ENCODE results near the gene ANKRD2. TPM values are rescaled to one million over a fixed set of nuclear protein-coding genes. Genes with fewer than 3 reads are reported as not detected.

The ANKRD2 gene
- total and polyA plus RNA-seq, 2 donors (not counting 3 experiments of a cell fraction or from before 2014, with no cell fraction given), result 1.6 to 1.8 TPM

DNA sequence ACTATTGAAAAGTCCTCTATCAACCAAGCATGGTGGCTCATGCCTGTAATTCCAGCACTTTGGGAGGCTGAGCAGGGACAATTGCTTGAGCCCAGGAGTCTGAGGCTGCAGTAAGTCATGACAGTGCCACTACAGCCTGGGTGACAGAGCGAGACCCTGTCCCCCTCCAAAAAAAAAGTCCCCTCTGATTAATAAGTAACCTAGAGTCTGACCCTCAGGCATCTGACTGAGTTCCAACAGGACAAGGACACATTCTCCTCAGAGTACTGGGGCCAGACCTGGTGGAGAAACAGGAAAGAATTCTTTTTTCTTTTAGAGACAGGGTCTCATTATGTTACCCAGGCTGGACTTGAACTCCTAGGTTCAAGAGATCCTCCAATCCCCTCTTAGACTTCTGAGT, 50.7 kb downstream of the ANKRD2 start:
- CTCF ChIA-PET, result no interaction called here
- H3K27me3 ChIP-seq (ENCODE audit: control insufficient read depth in 2 of 2, insufficient read depth in 2 of 2, low read length in 2 of 2), result no peaks in the 10 kb centered on the region
- FAIRE-seq, result no peak
- POLR2A ChIA-PET, result no interaction called here
- H3K27ac ChIP-seq (ENCODE audit: insufficient read depth, low read depth, low read length), result no peak overlapping the region
- dilution Hi-C loops (cut with MboI; ENCODE audit: extremely low pct_ligation_motif_present, low sequenced_read_pairs) (no loop called here), intact Hi-C loops (cut with micrococcal nuclease) (no loop called here)
- H3K4me1 ChIP-seq (ENCODE audit: control insufficient read depth, extremely low read depth, insufficient read depth, low read length), result no peaks in the 10 kb centered on the region
- H3K4me3 ChIP-seq (replicated peaks in 1 of 3; ENCODE audit: insufficient read depth in 1 of 3, low read depth in 1 of 3, low read length in 3 of 3), result no peak overlapping the region
- no peak overlapping the region for H3K4me2 ChIP-seq (ENCODE audit: insufficient read depth, low read length)
- H3K9me3 ChIP-seq (replicated peaks; ENCODE audit: control insufficient read depth, insufficient read depth, low read length), result no peaks in the 10 kb centered on the region
- no peaks in the 10 kb centered on the region for H3K36me3 ChIP-seq (ENCODE audit: control insufficient read depth in 2 of 2, extremely low read depth in 1 of 2, insufficient read depth in 2 of 2, low read length in 2 of 2)
- H3K9me1 ChIP-seq (replicated peaks; ENCODE audit: control insufficient read depth, extremely low read depth, insufficient read depth, low read length), result no peaks in the 10 kb centered on the region
- no peak overlapping the region for H2AFZ ChIP-seq (ENCODE audit: low read depth, low read length)
- BruUV-seq (replicated peaks), result no TSS peak
- no peaks in the 10 kb centered on the region for H3K79me2 ChIP-seq (ENCODE audit: control insufficient read depth, insufficient read depth, low read length)
- no peak overlapping the region for H3K9ac ChIP-seq (replicated peaks; ENCODE audit: extremely low read depth, insufficient read depth, low read length)
- no peaks in the 10 kb centered on the region for H4K20me1 ChIP-seq (replicated peaks; ENCODE audit: control insufficient read depth, extremely low read depth, insufficient read depth, low read length)
- no peak for DNase-seq (ENCODE audit: low read depth, low spot score)
- no peak for TF ChIP-seq GATA2 (IDR thresholded peaks at IDR 0.05; ENCODE audit: insufficient read depth, insufficient read length, low read depth, low read length)
- TF ChIP-seq, protein P1, sequence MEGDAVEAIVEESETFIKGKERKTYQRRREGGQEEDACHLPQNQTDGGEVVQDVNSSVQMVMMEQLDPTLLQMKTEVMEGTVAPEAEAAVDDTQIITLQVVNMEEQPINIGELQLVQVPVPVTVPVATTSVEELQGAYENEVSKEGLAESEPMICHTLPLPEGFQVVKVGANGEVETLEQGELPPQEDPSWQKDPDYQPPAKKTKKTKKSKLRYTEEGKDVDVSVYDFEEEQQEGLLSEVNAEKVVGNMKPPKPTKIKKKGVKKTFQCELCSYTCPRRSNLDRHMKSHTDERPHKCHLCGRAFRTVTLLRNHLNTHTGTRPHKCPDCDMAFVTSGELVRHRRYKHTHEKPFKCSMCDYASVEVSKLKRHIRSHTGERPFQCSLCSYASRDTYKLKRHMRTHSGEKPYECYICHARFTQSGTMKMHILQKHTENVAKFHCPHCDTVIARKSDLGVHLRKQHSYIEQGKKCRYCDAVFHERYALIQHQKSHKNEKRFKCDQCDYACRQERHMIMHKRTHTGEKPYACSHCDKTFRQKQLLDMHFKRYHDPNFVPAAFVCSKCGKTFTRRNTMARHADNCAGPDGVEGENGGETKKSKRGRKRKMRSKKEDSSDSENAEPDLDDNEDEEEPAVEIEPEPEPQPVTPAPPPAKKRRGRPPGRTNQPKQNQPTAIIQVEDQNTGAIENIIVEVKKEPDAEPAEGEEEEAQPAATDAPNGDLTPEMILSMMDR (IDR thresholded peaks at IDR 0.05; ENCODE audit: extremely low read depth in 1 of 2, insufficient read depth in 1 of 2, low read depth in 1 of 2, low read length in 2 of 2), result no peak
- no peak for TF ChIP-seq EZH2 (IDR thresholded peaks at IDR 0.05; ENCODE audit: borderline replicate concordance, low read depth, low read length, severe bottlenecking)
- TF ChIP-seq POLR2A (IDR thresholded peaks at IDR 0.05; ENCODE audit: low read depth, low read length), result no peak
- TF ChIP-seq JUN (IDR thresholded peaks at IDR 0.05; ENCODE audit: borderline replicate concordance, insufficient read depth, insufficient read length, low read depth), result no peak
- no peak for TF ChIP-seq MYC (IDR thresholded peaks at IDR 0.05; ENCODE audit: low read depth, low read length)
- TF ChIP-seq FOS (IDR thresholded peaks at IDR 0.05; ENCODE audit: borderline replicate concordance, insufficient read depth, low read length), result no peak
- no peak for TF ChIP-seq MAX (IDR thresholded peaks at IDR 0.05; ENCODE audit: insufficient read depth, insufficient read length)
- TF ChIP-seq POLR2AphosphoS5 (IDR thresholded peaks at IDR 0.05; ENCODE audit: insufficient read depth, low read depth, low read length), result no peak

Data from endothelial cell of umbilical vein (primary cell).